SW 1271 (cell line): ENCODE measurements around the gene AMOTL1.
"Not testable (repeated sequence)": the region's sequence is repeated elsewhere in the genome, so short reads cannot be mapped to it uniquely, and the experiment has no call there.

Experiments used
- DNase-seq, 2 experiments: peaks; one replicate each; lab custom pipeline; 2025; lab: John Stamatoyannopoulos, UW

The AMOTL1 gene

GRCh38 chr11:94793002-94793401 lies 24.8 kb downstream of the AMOTL1 start:
- DNase-seq = no peak

GRCh38 chr11:94793822-94794221 lies 25.7 kb downstream of the AMOTL1 start:
- DNase-seq = no peak

- peak; percentile 90 to 95 for DNase-seq
These were observed 26.4 kb downstream of the AMOTL1 start for GRCh38 chr11:94794287-94795168.

- DNase-seq = no peak
These were observed 27.5 kb downstream of the AMOTL1 start for GRCh38 chr11:94795476-94796189.

DNA sequence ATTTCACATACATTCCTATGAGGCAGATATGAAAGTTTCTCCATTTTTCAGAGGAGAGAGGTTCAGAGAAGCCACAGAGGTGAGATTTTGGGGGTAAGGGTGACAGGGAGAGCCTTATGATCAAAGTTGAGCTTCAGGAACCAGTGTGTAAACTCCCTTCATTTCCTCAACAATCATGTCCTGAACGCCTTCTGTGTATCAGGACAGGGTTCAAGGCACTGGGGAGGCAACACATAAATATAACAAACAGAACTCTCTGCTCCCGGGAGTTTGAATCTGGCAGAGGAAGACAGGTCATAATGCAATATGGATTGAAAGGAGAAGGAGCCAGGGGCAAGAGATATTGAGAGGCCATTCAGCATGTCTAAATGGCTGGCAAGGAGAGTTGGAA lies 28.0 kb downstream of the AMOTL1 start:
- DNase-seq = no peak

DNA sequence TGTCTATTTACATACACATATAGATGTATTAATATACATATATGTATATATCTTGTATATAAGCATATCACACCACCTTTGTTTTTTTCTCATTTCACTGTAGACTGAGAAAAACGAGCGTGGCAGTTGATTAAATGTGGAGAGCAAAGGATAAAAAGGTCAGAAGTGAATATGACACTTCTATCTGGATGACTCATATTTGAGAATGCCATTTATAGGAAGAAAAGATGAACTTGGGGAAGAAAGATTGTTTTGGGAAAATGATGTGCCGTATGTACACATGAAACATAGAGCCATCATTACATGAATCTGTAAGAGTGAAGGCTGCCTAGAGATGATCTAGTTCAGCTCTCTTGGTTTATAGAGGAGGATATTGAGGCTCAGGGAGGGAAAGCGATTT lies 28.7 kb downstream of the AMOTL1 start:
- no peak for DNase-seq

GRCh38 chr11:94799726-94800125 lies 31.6 kb downstream of the AMOTL1 start:
- no peak for DNase-seq

DNA sequence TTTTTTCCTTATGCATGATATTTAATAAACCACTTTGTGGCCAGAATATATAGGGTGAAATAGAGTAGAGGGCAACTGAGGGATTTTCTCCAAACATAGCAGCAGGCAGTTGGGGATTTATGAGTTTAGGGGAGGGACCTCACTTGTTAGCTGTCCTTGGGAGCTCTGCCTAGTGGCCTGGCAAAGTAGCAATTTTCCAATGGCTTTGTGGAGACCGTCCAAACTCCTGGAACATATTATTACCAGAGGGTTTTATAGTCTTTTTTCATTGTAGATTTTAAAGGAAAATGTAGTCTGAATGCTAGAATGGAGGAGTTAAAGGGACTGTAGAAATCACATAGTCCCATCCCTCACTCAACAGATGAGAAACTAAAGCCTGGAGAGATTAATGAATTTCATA lies 32.3 kb downstream of the AMOTL1 start:
- DNase-seq = no peak

DNA sequence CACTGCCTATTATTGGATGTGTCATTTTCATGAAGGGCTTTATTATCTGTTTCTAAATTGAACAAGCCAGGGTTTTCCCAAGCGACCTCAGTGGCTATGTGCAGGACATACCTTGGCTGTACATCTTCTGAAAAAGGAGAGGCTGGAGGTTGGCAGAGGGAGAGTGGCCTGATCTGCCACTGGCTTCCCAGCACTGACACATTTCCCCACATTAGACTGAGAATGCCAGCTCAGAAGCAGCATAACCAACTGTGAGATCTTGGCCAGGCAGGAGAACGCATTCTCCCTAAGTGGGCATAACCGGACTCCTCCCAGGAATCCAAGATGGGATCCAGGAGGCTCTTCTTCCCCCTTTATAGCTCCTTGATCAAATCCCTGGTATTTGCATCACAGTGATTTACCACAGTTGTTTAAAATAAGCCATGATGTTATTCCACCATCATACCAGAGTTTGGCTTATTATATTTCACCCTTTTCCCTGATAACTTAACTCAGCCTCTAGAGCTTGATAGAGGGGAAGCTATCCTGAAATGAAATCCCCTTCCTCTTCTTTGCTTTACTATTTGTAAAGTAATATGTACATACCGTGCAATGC lies 33.8 kb downstream of the AMOTL1 start:
- no peak for DNase-seq

- no peak for DNase-seq
These were observed 34.3 kb downstream of the AMOTL1 start for GRCh38 chr11:94802501-94802900.

DNA sequence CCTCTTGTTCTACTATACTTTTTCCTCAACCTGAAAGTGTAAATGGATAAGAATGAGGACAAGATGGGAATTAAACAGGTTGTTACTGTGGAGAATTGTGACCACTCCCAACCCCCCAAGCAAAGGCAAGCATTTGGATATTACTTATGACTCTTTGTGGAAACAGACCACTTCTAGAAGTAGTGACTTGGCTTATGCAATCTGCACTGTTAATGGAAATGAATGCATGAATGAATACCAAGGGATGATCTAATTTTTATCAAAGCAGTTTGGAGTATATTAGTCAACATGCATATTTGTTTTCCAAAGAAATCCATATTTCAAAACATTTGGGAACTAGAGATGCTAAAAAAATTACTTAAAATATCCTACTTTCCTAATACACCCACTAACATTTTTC lies 35.3 kb downstream of the AMOTL1 start:
- DNase-seq = no peak

DNA sequence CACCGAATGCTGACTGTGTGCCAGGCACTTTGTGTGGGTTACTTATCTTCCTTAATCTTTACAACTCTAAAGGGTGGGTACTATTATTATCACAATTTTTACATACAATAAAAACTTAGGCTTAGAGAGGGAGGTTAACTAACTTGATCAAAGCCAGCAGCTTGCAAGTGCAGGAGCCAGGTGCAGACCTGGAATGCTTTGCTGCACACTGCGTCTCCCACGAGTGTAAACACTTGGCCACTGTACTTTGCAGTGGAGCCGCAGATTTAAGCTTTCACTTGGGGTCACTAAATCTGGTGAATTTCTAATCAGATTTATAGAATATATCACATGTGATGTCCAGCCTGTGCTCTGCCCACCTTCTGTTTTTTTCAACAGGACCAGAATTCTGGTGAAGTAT lies 36.7 kb downstream of the AMOTL1 start:
- DNase-seq = no peak

DNA sequence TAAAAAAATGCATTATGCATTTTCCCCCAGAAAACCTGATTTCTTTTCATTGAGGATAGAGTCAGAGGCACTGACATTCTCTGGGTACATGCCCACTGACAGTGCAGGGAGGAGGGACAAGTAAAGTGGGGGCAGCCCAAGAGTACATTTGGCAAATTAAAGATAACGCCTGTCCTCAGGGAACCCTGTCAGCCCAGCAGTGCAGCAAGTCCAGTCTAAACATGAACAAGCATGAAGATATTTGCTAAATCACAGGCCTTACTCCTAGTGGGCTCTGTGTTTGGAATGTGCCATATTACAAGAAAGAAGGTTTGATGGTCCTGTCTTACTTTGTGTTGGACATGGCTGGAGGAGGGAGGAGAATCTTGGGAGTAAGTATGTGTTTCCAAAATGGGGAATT lies 37.9 kb downstream of the AMOTL1 start:
- no peak for DNase-seq

DNA sequence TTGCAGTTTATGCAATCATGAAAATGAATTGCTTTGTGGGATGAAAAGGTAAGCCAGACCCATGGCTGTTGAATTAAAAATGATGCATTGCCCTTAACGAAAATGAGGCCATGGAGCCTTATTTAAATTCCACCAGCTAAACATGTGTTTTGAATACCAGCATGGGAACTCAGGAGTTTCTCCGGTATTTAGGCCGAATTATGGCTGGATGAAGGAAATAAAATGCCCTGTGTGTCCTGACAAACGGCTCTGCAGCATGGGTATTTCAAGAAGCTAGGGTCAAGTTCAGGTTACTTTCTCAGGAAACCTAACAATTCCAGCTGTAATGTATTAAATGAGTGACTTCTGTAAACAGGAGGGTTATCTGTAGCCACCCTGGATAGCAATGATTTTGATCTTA lies 38.3 kb downstream of the AMOTL1 start:
- DNase-seq = no peak

DNA sequence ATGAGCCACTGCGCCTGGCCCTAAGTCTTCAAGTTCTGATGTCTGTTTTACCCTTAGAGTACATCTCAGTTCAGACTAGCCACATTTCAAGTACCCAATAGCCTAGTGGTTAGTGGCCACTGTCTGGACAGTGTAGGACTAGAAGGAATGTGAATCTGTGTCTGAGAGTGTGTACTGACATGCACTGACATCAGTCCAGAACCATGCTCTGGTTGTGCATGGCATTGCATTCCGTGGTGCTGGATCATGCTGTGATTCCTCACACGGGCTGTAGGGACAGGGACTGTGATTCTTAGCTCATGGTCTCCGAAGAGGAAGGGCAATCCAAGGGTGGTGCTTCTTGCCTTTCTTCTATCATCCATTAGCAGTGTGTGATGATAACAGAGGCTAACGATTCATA lies 41.1 kb downstream of the AMOTL1 start:
- no peak for DNase-seq

GRCh38 chr11:94812724-94813720 lies 44.9 kb downstream of the AMOTL1 start:
- DNase-seq = not testable (repeated sequence)

GRCh38 chr11:94814272-94814976 lies 46.3 kb downstream of the AMOTL1 start:
- no peak for DNase-seq

- DNase-seq = peak in 1 of 2 experiments; percentile 58
These were observed 47.7 kb downstream of the AMOTL1 start for GRCh38 chr11:94815705-94816344.

DNA sequence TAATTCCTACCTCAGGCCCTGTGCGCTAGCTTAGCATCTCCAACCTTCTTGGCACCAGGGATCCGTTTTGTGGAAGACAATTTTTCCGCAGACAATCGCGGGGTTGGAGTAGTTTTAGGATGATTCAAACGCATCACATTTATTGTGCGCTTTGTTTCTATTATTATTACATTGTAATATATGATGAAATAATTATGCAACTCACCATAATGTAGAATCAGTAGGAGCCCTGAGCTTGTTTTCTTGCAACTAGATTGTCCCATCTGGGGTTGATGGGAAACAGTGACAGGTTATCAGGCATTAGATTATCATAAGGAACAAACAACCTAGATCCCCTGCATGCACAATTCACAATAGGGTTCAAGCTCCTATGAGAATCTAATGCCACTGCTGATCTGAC lies 52.3 kb downstream of the AMOTL1 start:
- no peak for DNase-seq

DNA sequence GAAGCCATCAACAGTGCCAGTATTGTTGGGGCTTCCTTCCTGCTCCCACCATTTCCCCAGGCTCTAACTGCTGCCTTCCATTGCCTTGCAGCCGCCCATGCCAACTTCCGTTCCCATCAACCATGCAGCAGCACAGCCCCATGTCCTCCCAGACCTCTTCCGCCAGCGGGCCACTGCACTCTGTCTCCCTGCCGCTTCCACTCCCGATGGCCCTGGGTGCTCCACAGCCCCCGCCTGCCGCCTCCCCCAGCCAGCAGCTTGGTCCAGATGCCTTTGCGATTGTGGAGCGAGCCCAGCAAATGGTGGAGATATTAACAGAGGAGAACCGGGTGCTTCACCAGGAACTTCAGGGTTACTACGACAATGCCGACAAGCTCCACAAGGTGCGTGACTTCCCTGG lies 53.3 kb downstream of the AMOTL1 start:
- DNase-seq = no peak

DNA sequence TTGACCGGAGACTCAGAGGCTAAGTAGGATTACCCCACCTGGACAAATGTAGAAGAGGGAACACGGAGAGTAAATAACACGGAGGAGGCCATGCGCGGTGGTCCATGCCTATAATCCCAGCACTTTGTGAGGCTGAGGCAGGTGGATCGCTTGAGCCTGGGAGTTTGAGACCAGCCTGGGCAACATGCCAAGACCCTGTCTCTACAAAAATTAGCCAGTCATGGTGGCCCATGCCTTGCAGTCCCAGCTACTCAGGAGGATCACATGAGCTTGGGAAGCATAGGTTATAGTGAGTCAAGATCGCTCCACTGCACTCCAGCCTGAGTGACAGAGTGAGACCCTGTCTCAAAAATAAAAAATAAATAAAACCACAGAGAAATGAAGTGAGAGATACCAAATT lies 53.9 kb downstream of the AMOTL1 start:
- no peak for DNase-seq
